NCI-H2029 treated with DMSO at 0.1 percent for 48 hours (cell line): Measurements from ENCODE around the gene FRMD6.
"Not testable (repeated sequence)": the region's sequence is repeated elsewhere in the genome, so short reads cannot be mapped to it uniquely, and the experiment has no call there.

Experiments
- DNase-seq: peaks from one replicate; lab custom pipeline; 2025; lab: John Stamatoyannopoulos, UW

FRMD6 gene

GRCh38 chr14:51724650-51725049, 72.9 kb downstream of the FRMD6 start:
- DNase-seq, result no peak

- DNase-seq, result no peak
Measured at GRCh38 chr14:51725061-51725460, 73.4 kb downstream of the FRMD6 start.

- DNase-seq, result no peak
Measured at GRCh38 chr14:51726166-51726899, 74.6 kb downstream of the FRMD6 start.

GRCh38 chr14:51727526-51727925, 75.8 kb downstream of the FRMD6 start:
- DNase-seq, result no peak

- no peak for DNase-seq
Measured at GRCh38 chr14:51730098-51730497, 78.4 kb downstream of the FRMD6 start.

GRCh38 chr14:51730684-51731083, 79.0 kb downstream of the FRMD6 start:
- DNase-seq, result no peak

- DNase-seq, result no peak
Measured at GRCh38 chr14:51732494-51733112, 80.9 kb downstream of the FRMD6 start.

- DNase-seq, result no peak
Measured at GRCh38 chr14:51733147-51733546, 81.4 kb downstream of the FRMD6 start.

- no peak for DNase-seq
Measured at GRCh38 chr14:51735851-51736250, 84.1 kb downstream of the FRMD6 start.

- no peak for DNase-seq
Measured at GRCh38 chr14:51738754-51739153, 87.0 kb downstream of the FRMD6 start.

- no peak for DNase-seq
Measured at GRCh38 chr14:51743588-51744000, 91.9 kb downstream of the FRMD6 start.

GRCh38 chr14:51744372-51745130, 92.8 kb downstream of the FRMD6 start:
- DNase-seq, result no peak

- not testable (repeated sequence) for DNase-seq
Measured at GRCh38 chr14:51746823-51747222, 95.1 kb downstream of the FRMD6 start.

- DNase-seq, result no peak
Measured at GRCh38 chr14:51750542-51750941, 98.8 kb downstream of the FRMD6 start.

- not testable (repeated sequence) for DNase-seq
Measured at GRCh38 chr14:51751611-51752345, 100.1 kb downstream of the FRMD6 start.

- DNase-seq, result not testable (repeated sequence)
Measured at GRCh38 chr14:51757756-51758155, 106.0 kb downstream of the FRMD6 start.

- DNase-seq, result no peak
Measured at GRCh38 chr14:51759950-51760349, 108.2 kb downstream of the FRMD6 start.

- DNase-seq, result not testable (repeated sequence)
Measured at GRCh38 chr14:51765726-51766125, 114.0 kb downstream of the FRMD6 start.

GRCh38 chr14:51766586-51766985, 114.9 kb downstream of the FRMD6 start:
- DNase-seq, result not testable (repeated sequence)

GRCh38 chr14:51769261-51769660, 117.6 kb downstream of the FRMD6 start:
- DNase-seq, result not testable (repeated sequence)

- no peak for DNase-seq
Measured at GRCh38 chr14:51774209-51774608, 122.5 kb downstream of the FRMD6 start.
